Glomerular endothelial cell (primary cell): ENCODE results near the gene CDH13. TPM values are rescaled to one million over a fixed set of nuclear protein-coding genes. Genes with fewer than 3 reads are reported as not detected.
"Not testable (repeated sequence)": the region's sequence is repeated elsewhere in the genome, so short reads cannot be mapped to it uniquely, and the experiment has no call there.

Experiments
- DNase-seq: peaks from one replicate; pipeline ENCODE4 v3.0.0-alpha.2; 2011; ENCODE audit warnings: low read depth, low spot score; ENCODE audit errors: extremely low read depth
- total RNA-seq: library from RNA; depleted of rRNA; stranded (reverse); fragments of >200 nt; gene quantifications from 2 replicates; pipeline ENCODE4 v1.2.3, GENCODE V29; 2015

Gene CDH13
- total RNA-seq, 1 donor from 2014 or later, result 111 TPM

- no peak for DNase-seq
Observed at GRCh38 chr16:82926500-82926899, 299.7 kb downstream of the CDH13 start.

- not testable (repeated sequence) for DNase-seq
Observed at GRCh38 chr16:82933933-82934332, 307.2 kb downstream of the CDH13 start.

GRCh38 chr16:82935766-82936165 is 309.0 kb downstream of the CDH13 start:
- DNase-seq, result no peak

GRCh38 chr16:82936941-82937551 is 310.3 kb downstream of the CDH13 start:
- DNase-seq, result peak; percentile 95

- no peak for DNase-seq
Observed at GRCh38 chr16:82937926-82938520, 311.3 kb downstream of the CDH13 start.

GRCh38 chr16:82943371-82943770 is 316.6 kb downstream of the CDH13 start:
- no peak for DNase-seq

- peak; percentile 68 for DNase-seq
Observed at GRCh38 chr16:82945420-82946101, 318.8 kb downstream of the CDH13 start.

GRCh38 chr16:82947698-82948097 is 320.9 kb downstream of the CDH13 start:
- DNase-seq, result no peak

- DNase-seq, result no peak
Observed at GRCh38 chr16:82949016-82949415, 322.2 kb downstream of the CDH13 start.

- no peak for DNase-seq
Observed at GRCh38 chr16:82953517-82953916, 326.7 kb downstream of the CDH13 start.

- DNase-seq, result no peak
Observed at GRCh38 chr16:82954224-82954929, 327.6 kb downstream of the CDH13 start.

GRCh38 chr16:82955741-82956348 is 329.1 kb downstream of the CDH13 start:
- DNase-seq, result no peak

GRCh38 chr16:82957212-82957611 is 330.4 kb downstream of the CDH13 start:
- no peak for DNase-seq

- no peak for DNase-seq
Observed at GRCh38 chr16:82960918-82961317, 334.1 kb downstream of the CDH13 start.

- no peak for DNase-seq
Observed at GRCh38 chr16:82963653-82964052, 336.9 kb downstream of the CDH13 start.

- DNase-seq, result no peak
Observed at GRCh38 chr16:82965808-82966207, 339.0 kb downstream of the CDH13 start.

GRCh38 chr16:82967424-82967823 is 340.7 kb downstream of the CDH13 start:
- DNase-seq, result no peak

GRCh38 chr16:82971126-82971525 is 344.4 kb downstream of the CDH13 start:
- no peak for DNase-seq

GRCh38 chr16:82972331-82972919 is 345.7 kb downstream of the CDH13 start:
- DNase-seq, result no peak

- DNase-seq, result peak; percentile 64
Observed at GRCh38 chr16:82979406-82980111, 352.8 kb downstream of the CDH13 start.
